Activated CD4-positive, CD25-positive, alpha-beta regulatory T cell treated with anti-CD3 and anti-CD28 coated beads, Interleukin-2, amount 50 U/mL, for 16 hours (primary cell): ENCODE data around the gene SYT2.

Experiments used
- DNase-seq: peaks from one replicate; pipeline ENCODE4 v3.0.0-alpha.2; 2020; ENCODE audit warnings: low read depth, low spot score

Gene SYT2

GRCh38 chr1:202704601-202705000 is 5.7 kb downstream of the SYT2 start:
- DNase-seq, result no peak

DNA sequence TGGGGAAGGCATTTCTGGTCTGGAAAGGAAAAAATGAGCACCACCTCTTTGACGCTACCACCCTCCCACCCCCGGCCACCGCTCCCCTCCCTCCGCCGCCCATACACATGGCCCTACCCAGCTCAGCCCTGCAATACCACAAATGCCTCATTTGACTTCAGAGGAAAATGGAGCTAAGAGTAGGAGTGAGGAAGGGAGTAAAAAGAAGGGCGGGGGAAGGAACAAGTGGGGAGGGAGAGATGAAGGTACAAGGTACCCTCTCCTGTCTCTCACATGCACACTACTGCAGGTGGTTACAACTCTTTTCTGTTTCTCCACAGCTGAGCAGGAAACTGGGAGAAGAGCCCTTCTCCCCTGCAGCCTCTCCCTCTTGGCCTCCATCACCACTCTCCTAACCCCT is 7.1 kb downstream of the SYT2 start:
- no peak for DNase-seq

- no peak for DNase-seq
Observed at GRCh38 chr1:202702088-202702487, 8.2 kb downstream of the SYT2 start.

DNA sequence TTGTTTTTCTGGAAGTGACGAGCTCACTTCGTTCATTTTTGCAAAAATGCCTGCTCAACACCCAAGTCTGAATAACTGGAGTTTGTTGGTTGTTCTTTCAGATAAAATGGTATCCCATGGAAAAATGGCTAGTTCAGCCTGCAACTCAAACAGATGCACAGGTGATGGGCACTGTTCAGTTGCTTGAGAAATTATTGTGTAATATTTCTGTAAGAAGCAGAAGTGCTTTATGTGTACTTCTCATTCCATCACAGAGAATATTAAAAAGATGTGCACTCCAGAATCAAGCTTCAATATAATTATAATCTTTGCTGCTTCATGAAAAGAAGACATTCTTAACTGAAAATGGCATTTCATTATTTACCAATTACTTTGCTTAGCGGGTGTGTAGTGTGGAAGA is 9.1 kb downstream of the SYT2 start:
- no peak for DNase-seq

- DNase-seq, result no peak
Observed at GRCh38 chr1:202700061-202700460, 10.2 kb downstream of the SYT2 start.

DNA sequence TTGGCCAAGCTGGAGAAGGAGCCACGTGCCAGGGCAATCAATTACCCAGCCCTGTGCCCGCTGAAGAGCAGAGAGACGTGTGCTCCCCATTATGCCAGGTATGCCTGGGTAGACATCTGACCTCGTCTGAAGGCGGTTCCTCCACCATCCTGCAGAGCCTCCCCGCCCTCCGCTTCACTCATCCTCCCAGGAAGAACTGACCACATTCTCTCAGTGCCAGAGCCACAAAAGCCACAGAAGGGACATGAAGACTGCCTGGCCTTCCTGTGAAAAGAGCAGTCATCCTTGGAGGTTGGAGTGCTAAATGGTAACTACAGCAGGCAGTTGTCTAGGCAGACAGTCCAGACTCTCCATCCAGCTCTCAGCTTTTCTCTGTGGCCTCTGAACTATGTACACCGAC is 12.0 kb downstream of the SYT2 start:
- DNase-seq, result no peak

DNA sequence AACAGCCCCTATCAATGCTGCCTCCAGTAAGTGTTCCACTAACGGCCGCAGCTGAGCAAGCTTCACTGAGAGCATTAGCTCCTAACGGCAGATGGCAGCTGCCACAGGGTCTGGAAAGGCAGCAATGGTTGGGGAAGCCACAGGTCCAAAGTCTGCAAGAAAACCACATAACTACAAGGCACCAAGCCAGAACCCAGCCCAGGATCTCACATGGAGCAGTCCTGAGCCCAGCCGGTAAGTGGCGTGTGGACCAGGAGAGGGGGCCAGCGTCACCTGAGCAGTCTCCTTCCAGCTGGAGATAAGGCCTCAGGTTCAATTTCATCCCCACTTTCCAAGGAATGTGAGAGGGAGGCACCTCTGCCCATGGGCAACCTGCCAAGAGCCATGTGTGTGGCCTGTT is 13.2 kb downstream of the SYT2 start:
- no peak for DNase-seq

DNA sequence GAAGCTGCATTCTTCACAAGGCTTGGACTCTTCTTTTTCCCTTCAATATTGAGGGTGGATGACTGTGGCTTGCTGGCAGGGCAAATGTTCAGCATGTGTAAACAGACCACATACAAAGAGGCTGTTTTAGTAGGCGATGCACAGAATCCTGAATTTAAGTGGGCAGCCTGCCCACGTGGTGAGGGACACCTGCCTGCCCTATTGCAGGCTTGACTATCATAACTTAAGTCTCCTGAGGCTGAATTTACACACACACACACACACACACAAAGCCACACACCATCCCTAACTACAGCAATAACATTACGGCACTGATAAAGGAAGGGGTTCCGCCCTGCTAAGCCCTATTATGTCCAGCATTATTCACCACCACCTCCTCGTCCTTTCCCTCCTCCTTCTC is 15.9 kb downstream of the SYT2 start:
- DNase-seq, result no peak

- DNase-seq, result peak; percentile 12
Observed at GRCh38 chr1:202692959-202693555, 17.2 kb downstream of the SYT2 start.

GRCh38 chr1:202691816-202692215 is 18.4 kb downstream of the SYT2 start:
- no peak for DNase-seq

DNA sequence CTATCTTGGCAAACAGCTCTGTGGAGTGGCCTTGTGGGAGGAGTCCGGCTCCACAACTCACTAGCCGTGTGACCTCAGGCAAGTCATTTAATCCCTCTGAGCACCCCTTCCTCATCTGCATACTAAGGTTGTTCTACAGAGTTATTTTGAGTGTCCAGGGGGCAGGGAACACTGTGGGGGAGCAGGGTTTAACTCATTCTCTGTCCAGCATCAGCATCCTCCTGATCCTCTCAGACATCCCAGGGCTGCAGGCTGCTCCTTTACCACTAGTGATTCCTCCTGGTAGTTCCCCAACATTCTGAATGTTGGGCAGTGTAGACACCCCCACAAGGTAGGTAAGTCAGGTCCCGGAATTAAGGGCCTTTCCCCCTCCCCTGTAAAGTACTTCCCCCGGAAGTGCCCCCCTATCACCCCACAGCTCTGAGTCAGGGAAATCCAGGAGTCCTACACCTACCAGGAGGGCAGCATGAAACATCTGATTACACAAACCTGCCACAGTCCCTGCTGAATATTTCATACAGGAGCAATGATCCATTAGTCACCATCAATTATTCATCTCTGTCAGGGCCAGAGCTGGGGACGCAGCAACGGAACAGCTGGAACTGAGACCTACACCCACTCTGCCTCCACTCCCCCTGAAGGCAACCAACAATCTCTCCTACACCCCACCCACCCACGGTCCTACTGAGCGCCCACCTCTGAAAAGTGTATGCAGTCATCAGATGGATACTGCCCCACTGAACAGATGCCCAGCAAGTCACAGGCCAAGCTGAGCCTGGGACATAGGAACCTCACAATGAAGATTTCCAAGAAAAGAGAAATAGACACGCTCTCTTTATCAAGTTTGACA is 20.5 kb downstream of the SYT2 start:
- no peak for DNase-seq

DNA sequence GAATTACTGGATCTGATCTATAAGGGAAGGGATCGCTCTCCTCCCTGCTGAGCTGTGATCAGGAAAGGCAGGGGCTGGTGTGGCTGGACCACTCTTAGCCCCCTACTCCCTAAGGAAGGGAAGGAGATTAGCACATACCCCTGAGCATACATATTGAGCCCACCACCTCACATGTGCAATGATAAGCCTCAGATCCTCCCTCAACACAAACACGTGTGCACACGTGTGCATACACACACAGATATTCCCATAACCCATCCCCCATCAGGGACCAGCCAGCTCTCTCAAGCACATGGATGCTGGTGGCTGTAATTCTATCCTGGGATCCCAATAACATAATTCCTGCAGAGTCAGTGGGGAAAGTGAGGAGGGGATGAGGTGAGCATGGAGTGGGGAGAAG is 21.2 kb downstream of the SYT2 start:
- no peak for DNase-seq

GRCh38 chr1:202688401-202688800 is 21.9 kb downstream of the SYT2 start:
- no peak for DNase-seq

GRCh38 chr1:202687798-202688197 is 22.5 kb downstream of the SYT2 start:
- no peak for DNase-seq

DNA sequence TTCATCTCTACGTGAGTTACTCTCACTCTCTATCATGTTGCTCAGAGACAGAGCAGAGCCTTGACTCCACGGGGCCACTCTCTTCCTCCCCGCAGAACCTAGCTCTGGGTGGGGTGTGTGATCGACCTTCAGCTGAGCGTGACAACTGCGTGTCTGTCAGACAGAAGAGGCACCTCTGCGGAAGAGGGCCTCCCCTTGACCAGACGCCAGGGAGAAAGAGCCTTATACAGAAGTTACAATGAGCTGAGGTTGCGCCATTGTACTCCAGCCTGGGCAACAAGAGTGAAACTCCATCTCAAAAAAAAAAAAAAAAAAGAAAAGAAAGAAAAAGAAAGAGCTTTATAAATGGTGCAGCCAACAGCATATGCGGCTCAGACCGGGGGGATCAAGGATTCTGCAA is 22.9 kb downstream of the SYT2 start:
- no peak for DNase-seq

DNA sequence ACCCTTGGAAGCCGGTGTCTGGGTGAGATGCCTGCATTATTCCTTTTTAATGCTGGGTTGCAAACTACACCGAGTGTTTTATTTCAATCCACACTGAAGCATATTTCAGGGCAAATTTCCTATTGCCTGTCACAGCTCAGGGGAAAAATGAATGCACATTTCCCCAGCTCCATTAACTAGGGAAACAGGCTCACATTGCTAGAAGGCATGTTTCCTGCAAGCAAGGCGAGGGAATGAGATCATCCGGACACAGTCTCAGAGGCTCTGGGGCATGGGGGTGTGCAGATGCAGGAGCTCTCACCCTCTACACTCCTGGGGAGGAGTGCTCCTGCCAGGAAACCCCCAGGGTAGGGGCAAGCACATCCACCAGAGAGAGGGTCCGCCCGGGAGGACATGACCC is 24.6 kb downstream of the SYT2 start:
- no peak for DNase-seq

DNA sequence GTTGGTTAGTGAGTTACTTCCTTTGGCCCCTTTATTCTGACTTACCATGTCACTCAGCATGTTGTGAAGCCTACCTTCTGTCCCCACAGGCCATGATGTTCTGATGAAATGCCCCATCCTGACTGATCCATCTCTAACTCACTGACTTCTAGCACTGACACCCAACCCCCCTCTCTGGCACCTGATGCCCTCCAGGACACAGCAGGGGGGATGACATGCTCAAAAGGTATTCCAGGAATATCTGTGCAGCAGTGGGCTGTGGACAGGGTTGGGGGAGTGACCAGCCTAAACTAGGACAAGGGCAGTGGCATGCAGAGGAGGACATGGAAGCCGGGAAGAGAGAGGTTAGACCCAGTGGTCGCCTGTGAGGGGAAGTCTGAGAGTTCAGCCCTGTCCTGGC is 25.5 kb downstream of the SYT2 start:
- no peak for DNase-seq

GRCh38 chr1:202683029-202683428 is 27.2 kb downstream of the SYT2 start:
- no peak for DNase-seq

- no peak for DNase-seq
Observed at GRCh38 chr1:202682477-202682876, 27.8 kb downstream of the SYT2 start.

DNA sequence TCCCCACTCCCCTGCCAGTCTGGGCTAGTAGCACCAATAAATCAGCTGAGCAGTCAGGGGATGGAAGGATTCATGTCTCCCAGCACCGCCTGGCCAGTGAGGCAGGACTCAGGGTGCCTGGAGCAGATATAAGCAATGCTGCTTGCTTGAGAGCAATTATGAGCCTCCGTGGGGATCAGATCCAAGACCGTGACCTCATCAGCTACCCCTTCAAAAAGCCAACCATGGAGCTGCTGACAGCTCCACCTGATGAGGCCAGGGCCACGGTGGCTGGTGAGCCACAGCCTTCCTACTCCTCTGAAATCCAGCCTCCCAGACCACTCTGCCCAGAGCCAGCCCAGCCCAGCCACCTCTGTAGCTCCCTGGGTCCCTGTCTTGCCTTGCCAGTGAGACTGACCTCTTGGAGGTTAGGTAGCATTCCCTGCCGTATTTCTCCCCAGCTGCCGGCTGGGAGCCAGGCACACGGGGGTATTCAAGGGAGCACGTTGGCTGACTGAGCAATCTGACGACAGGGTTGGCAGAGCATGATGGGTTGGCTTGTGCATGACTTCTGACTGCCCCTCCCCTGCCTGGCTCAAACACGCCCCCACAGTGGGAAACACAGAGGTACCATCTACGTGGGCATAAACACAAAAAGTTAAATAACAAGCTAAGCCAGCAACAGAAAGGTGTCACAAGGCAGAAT is 28.4 kb downstream of the SYT2 start:
- no peak for DNase-seq

DNA sequence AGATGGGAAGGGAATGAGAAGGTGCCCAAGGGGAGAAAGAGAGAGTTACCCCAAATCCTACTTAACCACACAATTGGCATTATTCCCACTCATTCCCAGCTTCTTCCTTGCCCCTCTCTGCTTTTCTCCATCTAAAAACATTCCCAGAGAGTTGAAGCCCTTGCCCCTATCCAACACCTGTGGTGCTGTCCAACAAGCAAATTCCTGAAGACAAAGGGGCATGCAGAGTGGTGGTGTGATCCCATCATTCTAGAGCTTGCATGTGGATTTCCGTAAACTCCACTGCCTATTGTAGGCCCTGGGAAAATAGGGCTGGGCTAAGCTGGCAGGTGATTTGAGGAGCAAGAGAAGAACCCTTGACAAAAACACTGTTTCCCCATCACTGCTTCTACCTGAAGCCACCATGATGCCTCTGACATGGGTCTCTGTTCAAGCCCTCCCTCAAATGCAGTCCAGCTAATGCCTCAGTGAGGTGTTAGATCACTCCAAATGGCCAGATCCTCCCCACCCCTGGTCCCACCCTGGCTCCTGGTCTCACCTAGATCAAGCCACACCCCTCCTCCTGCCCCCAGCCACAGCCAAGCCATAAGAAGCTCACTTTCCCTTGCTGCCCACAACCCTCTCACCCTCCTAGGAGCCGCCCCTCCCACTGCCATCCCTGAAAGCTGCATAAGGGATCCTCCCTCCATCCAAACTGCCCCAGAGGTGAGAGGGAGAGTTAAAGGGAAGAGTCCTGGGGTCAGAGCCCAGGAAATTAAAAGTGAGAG is 29.5 kb downstream of the SYT2 start:
- DNase-seq, result no peak
